ENCODE measurements around the gene SF3A2.
"Not testable (repeated sequence)": the region's sequence is repeated elsewhere in the genome, so short reads cannot be mapped to it uniquely, and the experiment has no call there.

The SF3A2 gene

DNA sequence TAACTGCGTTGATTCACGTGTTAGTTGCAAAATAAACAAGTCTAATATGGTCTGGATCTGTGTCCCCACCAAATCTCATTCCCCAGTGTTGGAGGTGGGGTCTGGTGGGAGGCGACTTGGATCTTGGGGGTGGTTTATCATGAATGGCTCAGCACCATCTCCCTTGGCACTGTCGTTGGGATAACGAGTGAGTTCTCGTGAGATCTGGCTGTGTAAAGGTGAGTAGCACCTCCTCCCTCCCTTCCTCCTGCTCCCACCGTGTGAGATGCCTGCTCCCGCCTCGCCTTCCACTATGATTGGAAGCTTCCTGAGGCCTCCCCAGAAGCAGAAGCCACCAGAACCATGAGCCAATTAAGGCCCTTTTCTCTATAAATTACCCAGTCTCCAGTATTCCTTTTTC is 40.5 kb downstream of the SF3A2 start:
- DNase-seq: no peak

DNA sequence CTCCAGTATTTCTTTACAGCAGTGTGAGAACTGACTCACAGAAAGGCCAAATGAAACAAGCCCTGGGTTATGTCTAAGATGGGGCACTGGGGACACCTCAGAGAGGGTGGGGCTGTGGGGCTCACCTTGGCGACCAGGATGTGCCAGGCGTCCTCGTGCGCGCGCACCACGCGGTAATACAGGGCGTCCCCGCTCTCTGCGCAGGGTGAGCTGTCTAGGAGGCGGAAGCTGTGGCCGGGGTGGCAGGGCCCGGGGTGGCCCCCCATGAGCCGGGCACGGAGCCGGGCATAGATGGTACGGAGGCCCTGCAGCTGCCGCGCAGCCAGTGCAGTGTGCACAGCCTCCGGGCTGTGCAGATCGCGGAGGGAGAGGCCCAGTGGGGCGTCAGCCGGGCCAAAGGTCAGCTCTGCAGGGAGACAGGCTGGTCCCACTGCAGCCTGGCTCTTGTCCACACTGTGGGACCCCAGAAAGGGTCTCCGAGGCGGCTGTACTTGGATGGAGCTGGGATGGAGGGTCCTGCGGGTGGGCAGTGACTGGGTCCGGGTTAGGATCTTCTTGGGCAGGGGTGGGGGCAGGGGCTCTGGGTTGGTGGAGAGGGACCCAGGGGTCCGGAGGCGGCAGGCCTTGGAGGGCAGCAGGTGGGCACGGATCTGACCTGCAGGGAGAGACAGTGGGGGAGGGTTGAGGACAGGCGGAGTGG is 42.0 kb downstream of the SF3A2 start:
- no peak for DNase-seq

DNA sequence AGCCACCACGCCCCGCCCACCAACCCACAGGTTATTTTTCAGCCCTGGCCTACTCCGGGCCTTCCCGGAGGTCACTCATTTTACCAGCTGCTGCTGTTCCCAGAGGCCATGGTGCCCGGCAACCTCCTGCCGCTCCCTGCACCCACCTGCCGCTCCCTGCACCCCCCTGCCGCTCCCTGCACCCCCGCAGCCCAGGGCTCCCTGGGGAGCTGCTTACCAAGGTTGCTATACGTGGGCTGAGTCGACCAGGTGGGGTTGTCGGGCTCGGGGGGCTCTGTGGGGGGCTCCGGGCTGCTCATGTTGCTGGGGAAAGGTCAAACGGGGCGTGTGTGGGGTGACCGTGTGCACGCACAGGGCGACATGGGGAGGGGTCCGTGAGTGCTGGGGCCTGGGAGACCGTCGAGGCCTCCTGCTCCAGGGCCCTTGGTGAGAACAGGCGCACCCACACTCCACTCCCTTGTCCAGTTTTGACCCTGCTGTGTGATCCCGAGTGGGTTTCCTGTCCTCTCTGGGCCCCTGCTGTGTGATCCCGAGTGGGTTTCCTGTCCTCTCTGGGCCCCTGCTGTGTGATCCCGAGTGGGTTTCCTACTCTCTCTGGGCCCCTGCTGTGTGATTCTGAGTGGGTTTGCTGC is 44.1 kb downstream of the SF3A2 start:
- DNase-seq: no peak

DNA sequence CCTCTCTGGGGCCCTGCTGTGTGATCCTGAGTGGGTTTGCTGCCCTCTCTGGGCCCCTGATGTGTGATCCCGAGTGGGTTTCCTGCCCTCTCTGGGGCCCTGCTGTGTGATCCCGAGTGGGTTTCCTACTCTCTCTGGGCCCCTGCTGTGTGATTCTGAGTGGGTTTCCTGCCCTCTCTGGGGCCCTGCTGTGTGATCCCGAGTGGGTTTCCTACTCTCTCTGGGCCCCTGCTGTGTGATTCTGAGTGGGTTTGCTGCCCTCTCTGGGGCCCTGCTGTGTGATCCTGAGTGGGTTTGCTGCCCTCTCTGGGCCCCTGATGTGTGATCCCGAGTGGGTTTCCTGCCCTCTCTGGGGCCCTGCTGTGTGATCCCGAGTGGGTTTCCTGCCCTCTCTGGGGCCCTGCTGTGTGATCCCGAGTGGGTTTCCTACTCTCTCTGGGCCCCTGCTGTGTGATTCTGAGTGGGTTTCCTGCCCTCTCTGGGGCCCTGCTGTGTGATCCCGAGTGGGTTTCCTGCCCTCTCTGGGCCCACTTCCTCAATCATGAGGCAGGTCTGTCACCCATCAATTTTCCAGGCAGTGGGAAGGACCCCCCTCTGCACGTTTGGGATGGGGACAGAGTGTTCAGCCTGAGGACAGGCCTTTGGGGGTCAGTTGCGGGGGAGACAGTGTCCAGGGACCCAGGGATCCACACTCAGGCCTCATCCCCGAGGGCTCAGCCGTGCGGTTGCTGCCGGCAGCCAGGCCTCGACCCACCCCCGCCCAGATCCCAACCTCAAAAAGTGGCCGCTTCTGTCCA is 44.8 kb downstream of the SF3A2 start:
- DNase-seq: not testable (repeated sequence)

DNA sequence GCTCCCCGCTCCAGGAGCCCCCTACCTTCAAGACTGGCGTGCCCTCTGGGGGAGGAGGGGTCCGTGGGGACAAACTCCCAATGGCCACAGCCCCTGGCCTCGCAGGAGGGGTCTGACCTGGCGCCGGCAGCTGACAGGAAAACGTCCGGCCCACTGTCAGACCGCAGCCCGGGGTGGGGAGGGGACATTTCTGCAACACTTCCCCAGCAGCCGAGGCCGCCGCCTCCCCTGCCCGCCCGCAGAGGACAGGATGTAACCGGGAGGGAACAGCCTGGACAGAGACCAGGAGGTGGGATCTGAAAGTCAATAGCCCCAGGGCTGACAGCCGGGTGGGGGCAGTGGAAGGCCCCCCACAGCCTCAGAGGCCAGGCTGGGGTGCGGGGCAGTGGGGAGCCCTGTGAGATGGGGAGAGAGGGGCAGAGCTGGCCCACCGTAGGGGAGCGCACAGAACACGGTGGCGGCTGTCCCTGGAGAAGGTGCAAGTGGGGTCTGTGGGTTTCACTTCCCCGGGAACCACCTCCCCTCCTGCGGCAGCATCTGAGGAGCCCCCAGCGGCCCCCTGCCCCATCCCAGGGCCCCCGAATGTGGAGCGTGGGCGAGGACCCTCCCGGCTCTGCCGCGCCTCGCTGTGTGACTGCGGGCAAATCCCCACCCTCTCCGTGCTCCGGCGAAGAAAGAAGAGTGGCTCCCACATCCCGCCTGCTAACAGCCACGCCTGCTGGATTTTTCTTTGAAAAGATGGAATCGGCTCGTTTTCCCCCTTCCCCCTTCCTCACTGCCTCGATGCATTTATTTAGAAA is 45.6 kb downstream of the SF3A2 start, which contains the start of gene PEAK3:
TSS of gene PEAK3 (minus strand) at position 114 of the 800 bp plus-strand sequence. CDS start 1,244 bp downstream, outside the sequence.
- peak; percentile 21 for DNase-seq

DNA sequence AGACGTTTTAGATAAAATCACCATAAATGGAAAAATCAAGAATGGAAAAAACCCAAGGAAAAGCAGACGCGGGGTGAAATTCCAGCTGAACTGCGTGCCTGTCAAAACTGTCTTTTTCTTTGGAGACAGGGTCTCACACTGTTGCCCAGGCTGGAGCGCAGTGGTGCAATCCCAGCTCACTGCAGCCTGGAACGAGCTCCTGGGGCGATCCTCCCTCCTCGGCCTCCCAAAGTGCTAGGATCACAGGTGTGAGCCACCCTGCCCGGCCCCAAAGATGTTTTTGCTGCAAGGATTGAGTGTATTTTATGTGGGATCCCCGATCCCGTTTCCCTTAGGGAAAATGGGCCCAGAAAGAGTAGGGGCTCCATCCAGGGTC is 46.2 kb downstream of the SF3A2 start:
- no peak for DNase-seq

DNA sequence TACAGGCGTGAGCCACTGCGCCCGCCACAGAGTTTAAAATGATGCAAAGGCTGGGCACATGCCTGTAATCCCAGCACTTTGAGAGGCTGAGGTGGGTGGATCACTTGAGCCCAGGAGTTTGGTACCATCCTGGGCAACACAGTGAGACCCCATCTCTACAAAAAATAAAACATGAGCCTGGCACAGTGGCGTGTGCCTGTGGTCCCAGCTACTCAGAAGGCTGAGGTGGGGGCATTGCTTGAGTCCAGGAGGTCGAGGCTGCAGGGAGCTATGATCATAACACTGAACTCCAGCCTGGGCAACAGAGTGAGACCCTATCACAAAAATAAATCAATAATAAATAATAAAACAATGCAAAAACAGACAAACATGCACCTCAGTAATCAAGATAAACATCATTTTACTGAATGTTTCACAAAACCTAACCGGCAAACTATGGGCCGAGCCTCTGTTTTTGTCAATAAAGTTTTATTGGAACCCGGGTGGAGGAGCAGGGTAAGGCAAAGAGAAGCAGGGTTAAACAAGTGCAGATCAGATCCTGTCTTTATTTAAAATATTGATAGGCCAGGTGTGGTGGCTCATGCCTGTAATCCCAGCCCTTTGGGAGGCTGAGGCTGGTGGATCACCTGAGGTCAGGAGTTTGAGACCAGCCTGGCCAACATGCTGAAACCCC is 47.3 kb downstream of the SF3A2 start:
- DNase-seq: no peak

DNA sequence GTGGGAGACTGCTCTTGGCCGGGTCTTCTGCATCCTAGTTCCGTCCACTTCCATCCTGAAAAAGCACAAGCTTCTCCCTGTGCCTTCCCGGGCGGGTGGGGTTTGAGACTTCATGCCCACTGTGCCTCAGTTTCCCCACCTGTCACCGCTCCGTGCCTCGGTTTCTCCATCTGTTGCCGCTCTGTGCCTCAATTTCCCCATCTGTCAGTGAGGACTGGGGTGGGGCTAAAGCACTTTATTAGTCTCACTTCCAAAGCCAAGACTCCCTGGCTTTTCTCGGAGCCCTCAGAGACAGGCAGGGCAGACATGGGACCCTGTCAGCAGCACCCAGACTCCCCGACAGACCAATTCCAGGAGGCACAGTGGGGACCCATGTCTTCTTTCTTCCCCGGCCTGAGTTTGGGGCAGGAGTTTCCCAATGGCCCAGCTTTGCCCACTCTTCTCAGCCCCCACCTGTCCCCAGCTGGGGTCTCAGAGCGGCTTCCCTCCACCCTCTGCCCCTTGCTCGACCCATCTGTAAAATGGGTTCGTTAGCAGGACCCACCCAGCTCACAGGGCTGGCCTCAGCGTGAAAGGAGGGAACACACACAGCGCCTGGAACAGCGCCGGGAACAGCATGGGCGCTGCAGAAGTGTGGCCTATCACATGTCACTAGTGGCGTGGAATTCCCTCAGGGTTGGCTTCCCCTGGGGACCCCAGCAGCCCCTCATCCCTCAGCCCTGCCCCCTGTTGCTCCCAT is 49.9 kb downstream of the SF3A2 start:
- DNase-seq: no peak

DNA sequence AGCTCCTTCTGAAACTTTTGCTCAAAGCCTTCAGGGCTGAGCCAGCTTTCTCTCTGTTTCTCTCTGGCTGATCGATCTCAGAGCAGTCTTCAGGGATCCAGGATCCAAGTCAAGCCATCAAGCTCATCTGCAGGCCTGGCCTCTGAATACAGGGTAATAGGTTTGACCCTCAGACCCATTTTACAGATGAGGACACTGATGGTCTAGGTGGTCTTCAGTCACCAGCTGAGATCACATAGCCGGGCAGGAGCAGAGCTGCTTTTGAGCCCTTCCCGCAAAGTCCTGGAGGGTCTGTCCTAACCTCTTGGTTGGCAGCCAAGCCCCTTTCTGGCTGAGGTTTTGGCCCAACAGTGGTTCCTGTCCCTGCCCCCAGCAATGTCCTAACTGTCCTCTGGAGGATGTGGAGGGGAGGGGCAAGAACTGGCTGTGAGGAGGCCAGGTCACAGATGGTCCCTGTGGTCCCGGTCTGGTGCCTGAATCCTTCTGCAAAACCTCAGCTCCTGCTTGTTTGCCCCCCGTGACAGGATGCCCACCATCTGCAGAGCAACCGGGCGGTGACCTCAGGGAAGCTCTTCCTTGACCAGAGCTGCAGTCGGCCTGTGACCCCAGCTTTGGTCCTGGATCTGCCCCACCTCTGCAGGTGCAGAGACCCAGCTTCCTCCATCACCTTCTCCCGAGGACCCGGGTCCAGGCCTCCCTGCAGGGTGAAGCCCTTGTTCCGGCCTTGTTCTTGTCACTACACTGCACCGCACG is 51.1 kb downstream of the SF3A2 start:
- DNase-seq: no peak

DNA sequence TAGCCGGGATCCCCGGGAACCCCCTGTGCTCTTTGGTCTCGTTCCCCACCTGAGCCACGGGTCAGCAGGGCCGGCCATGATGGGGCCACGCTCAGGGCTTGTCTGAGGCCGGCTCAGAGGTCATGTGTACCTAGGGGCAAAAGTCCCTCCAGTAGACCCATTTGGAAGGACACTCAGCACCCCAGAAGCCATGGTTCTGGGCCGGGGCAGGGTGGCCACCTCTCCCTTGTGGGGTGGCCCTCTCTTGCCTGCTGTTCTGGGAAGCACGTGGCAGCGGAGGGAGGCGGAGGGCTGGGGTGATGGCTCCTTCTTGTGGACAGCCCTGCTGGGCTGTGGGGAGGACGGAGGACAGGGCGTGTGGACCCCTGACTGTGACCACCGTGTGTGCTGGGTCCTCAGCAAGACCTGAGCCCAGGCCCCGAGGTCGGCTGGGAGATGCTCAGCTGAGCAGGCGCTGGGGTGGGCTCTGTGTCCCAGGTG is 51.8 kb downstream of the SF3A2 start:
- DNase-seq: no peak

DNA sequence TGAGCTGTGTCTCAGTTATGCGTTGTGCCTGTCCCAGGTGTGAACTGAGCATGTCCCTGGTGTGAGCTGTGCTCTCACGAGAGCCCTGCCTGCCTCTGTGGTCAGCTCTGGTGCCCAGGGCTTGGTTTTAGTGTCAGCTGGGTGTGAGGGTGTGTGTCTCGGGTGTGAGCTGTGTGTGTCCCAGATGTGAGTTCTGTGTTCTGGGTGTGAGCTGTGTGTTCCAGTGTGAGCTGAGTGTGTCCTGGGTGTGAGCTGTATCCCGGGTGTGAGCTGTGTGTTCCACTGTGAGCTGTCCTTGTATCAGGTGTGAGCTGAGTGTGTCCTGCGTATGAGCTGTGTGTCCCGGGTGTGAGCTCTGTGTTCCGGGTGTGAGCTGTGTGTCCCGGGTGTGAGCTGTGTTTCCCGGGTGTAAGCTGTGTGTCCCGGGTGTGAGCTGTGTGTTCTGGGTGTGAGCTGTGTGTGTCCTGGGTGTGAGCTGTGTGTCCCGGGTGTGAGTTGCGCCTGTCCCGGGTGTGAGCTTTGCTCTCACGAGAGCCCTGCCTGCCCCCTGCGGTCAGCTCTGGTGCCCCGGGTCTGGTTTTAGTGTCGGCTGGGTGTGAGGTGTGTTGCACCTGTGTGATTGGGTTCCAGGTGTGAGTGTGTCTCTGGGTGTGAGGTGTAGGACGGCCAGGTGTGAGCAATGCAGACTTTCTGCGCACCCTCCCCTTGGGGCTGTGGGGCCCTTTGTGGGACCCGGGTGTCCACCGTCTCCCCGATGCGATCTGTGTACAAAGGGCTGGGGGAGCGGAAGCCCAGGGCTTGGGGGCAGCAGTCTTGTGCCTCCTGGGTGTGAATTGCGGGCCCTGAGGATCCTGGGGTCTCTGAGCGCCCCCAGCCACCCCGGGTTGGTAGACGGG is 52.4 kb downstream of the SF3A2 start:
- DNase-seq: no peak

DNA sequence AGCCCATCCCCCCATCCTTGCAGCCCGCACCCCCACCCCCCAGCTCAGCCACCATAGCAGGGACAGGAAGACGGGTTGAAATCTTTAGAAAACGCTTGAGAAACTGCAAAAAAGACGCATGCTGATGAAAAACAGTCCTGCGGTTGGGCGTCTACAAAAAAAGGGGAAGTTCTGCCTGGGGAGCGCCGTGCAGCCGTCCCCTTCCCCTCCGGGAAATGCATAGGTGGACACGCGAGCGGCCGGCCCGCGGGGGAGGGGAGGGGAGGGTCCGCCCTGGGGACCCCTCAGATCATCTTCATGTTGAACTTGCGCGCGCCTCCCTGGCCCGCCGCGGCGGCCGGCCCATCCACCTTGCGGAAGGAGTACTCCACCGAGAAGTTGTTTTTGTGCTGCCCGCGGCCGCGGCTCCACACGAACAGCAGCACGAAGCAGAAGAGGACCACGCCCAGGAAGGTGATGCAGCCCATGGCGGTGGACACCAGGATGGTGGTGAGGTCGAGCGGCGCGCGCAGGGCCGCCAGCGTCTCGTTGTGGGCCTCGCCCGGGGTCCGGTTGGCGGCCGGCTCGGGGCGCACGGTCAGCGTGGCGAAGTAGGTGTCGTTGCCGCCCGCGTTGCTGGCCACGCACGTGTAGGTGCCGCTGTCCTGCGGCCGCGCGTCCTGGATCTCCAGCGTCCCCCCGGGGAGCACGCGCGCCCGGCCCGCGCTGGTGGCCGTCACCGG is 53.3 kb downstream of the SF3A2 start:
- peak; percentile 39 for DNase-seq

DNA sequence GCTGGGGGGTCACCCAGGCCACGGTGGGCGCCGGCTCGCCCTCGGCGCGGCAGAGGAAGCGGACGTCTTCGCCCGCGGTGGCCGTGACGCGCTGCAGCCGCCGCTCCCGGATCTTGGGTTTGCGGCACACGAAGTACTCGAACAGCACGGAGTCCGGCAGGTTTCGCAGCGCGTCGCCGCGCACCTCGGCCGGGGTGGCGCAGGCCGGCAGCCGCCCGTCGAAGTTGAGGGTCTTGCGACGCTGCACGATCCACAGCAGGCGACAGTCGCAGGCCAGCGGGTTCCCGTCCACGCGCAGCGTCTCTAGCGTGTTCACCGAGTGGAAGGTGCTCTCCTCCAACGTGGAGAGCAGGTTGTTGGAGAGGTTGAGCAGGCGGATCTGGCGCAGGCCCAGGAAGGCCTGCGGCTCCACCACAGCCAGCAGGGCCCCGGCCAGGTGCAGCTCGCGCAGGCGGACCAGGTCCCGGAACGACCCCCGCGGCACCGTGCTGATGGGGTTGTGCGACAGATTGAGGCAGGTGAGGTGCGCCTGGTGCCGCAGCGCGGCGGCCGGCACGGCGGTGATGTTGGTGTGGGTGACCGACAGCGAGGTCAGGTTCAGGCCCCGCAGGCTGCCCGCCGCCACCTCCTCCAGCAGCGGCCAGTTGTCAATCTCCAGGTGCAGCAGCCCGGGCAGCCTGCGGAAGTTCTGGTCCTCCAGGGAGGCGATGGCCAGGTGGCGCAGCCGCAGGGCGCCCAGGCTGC is 54.0 kb downstream of the SF3A2 start:
- no peak for DNase-seq

DNA sequence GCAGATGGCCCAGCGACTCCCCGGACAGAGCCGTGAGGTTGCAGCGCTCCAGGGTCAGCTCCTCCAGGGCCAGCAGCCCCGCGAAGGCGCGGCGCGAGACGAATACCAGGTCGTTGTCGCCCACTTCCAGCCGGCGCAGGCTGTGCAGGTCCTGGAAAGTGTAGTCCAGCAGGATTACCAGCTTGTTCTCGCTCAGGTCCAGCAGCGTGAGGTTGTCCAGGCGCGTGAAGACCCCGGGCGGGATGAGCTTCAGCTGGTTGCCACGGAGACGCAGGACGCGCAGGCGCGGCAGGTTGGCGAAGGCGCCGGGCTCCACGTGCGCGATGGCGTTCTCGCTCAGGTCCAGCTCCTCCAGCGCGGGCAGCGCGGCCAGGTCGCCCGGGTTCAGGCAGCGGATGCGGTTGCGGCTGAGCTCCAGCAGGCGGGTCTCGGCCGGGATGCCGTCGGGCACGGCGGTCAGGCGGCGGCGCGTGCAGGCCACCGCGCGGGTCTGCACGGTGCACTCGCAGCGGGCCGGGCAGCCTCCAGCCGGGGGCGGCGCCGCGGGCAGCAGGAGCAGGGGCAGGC is 54.6 kb downstream of the SF3A2 start:
- no peak for DNase-seq

DNA sequence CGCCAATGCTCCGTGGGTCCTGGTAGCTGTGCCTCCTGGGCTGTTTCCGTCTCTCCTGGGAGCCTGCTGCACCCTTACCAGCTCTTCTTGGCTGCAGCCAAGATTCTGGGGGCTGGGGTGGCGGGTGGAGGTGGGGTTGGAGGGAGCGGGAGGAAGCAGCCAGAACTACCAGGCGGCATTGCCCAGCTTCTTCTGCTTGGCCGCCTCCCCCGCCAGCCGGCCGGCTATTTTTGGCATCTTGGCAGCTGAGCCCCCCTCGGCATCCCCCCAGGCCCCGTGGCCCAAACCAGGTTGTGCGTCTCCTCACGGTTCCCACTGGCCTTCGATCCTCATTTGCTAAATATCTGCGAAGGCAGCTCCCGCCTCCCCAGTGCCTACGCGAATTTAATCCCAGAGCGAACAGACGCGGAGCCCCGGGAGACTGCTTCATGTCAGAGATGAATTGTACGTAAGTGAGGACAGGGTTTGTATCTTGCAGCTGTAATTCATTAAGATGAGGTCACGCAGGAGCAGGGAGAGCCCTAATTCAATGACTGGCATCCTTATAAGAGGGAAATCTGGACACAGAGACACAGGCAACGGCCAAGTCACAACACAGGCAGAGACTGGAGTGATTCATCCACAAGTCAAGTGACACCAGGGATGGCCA is 58.2 kb downstream of the SF3A2 start:
- no peak for DNase-seq

DNA sequence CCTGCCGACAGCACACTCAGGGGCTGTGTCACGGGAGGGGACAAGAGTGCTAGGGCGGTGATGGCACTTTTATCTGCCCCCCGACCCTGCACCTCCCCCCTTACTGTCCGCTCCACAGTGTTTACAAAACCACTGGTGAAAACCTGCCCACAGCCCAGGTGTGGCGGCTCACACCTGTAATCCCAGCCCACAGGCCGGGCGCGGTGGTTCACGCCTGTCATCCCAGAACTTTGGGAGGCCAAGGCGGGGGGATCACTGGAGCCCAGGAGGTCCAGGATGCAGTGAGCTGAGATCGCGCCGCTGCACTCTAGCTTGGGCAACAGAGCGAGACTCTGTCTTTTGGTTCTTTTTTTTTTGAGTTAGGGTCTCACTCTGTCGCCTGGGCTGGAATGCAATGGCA is 59.5 kb downstream of the SF3A2 start:
- no peak for DNase-seq
